HL-60/S4 treated with retinoic acid at 250 ng/mL for 4 days and 3 days (cell line): ENCODE results near the gene ELK4.

Experiments used
- in situ Hi-C: fragments of 300-500 bp; cut with MboI; formaldehyde crosslinking; loops from 2 replicates; pipeline ENCODE4 v1.7.0; 2022; ENCODE audit warnings: low sequenced_read_pairs

The ELK4 gene

DNA sequence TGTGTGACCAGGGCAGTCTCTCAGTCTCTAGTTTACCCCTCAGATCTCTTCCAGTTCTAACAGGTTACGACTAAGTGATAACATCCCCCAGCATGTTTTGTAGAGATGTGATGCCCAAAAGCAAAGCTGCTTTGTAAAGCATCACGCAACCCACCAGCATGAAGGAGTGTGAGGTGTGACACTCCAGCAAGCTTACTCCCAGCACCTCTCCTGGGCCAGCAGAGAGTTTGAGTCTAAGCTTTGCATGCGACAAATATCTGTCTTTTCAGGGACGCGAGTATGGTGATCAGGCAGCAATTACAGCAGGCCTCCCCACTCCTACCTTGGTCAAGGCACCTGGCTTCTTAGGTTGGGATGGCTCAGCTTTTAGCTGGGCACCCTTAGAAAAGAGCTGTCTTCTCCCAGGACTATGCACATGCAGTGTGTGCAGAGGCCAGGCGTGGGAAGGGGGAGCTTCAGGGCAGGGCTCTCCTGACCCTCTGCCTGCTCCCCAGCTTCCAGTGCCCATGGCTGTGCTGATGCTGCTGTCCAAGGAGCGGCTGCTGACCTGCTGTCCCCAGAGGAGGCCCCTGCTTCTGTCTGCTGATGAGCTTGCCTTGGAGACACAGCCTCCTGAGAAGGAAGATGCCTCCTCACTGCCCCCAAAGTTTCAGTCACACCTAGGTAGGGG is 48.2 kb downstream of the ELK4 start:
- in situ Hi-C loops: no loop called here

DNA sequence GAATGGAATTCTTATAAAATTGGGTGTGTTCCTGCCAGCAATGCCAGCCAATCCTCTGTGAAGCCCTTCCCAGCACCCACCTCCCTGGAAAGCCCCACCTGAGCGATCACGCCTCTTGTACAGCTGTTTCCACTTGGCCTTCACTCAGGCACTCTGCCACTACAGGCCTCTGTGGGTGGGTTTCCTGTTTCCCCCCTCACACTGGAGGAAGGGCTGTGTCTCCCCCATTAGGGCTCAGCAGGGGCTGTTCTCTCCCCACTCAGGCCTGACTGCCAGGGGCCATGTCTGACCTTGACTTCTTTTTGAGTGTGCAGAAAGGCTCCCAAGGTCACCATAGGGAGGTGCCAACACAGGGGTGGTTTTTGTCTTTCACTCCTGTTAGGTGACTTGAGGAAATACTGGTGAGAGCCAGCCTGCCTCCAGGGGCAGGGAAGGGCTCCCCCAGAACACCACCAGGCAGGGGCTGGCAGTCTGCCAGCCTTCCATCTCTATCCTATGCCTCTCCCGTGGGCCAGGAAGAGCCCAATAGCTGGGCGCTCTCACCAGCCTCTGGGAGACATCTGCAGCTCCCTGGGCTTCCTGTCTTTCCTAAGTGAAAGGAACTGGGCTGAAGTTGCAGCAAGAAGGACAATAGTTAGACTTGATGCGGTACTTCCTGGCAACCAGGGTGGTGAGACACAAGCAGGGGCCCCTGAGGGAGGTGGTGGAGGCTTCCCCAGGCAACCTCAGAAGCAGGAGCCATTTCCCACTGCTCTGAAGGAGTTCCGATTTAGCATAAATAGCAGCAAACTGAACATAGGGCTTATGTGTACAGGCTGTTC is 49.1 kb downstream of the ELK4 start:
- in situ Hi-C loops: no loop called here

DNA sequence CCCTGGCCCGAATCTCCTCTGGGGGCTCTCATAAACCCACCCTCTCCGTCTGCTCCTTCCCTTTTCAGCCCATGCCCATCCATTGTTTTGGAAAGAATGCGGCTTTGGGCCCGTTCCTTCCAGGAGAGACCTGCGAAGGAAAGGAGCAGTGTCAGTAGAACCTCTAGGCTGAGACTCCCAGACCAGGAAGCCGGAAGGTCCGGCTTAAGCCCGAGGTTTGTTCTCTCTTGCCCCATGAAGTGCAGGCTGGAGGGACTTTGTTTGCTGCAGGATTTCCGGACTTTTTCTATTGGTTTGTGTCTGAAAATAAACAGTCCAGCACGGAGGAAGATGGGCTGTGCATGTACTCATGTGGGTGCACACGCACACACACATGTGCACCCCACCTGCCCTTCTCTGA is 49.8 kb downstream of the ELK4 start:
- in situ Hi-C loops: no loop called here

DNA sequence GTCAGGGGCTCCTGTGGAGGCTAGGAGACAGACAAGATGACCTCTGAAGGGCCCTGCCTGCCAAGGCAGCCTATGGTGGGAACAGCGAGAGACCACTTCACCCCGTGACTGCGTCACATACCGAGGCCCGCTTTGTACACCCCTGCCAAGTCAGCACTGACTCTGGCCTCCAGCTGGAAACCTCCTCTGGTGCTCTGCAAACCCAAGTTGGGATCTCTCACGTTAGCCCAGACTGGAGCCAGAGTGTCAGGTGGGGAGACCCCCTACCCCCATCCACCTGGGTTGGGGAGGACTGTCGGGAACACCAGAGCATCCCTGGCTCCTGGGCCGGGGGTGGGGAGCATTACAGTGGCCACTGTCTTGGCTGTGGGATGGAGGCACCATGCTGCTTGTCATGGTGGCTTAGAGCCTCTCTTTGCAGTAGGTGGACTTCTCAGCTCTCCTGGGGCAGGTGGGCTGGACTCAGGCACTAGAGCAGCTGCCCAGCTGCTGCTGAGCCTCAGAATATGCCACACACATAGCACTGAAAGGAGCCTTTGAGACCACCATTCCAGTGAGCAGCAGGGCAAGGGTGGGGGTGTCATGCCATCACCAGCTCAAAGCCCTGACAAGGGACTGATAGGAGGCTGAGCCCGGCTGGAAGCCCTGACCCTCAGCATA is 50.4 kb downstream of the ELK4 start:
- in situ Hi-C loops: no loop called here

DNA sequence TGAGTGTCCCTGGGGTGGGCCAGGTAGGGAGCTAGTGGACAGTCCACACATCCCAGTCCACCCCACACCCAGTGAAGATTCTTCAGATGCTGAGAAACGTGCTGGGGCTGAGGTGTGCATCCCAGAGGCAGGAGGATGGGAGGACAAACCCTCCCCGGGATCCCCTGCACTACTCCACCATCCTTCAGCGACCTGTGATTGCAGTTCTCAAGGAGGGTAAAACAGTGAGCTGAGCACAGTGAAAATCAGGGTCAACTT is 51.0 kb downstream of the ELK4 start:
- in situ Hi-C loops: no loop called here

DNA sequence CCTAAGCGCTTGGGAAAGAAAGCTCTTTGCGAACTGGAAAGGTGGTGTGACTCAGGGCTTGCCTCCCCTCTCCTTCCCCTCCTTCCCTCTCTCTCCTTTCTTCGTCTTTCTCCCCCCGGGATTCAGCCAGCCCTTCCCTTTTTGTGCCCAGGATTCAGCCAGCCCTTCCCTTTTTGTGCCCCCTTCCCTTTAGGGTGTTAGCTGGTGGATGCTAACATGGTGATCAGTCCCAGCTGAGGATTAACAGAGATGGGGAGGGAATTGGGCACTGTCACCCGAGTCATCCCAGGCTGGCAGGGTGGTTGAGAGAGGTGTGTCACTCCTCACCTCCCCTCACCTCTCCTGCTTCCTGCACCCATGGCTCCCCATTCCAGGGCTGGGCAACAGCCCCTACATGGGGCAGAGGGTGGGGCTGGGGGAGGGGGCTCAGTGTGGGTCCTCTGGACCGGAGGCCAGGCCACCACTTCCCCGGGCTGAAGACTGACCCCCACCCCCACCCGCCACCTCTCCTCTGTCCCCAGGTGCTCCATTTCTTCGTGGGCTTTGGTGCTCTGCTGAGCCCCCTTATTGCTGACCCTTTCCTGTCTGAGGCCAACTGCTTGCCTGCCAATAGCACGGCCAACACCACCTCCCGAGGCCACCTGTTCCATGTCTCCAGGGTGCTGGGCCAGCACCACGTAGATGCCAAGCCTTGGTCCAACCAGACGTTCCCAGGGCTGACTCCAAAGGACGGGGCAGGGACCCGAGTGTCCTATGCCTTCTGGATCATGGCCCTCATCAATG is 51.5 kb downstream of the ELK4 start:
- in situ Hi-C loops: no loop called here

DNA sequence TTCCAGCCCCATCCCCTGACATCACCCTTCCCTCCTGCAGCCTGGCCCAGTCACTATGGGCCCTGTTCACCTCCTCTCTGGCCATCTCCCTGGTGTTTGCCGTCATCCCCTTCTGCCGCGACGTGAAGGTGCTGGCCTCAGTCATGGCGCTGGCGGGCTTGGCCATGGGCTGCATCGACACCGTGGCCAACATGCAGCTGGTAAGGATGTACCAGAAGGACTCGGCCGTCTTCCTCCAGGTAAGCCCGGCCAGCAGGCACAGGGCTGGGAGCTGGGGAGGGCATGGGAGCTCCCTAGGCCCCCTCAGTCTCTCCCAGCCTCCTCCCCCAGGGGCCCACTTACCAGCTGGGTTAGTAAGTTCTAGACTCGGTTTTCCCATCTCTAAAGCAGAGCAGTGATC is 52.1 kb downstream of the ELK4 start:
- in situ Hi-C loops: no loop called here

DNA sequence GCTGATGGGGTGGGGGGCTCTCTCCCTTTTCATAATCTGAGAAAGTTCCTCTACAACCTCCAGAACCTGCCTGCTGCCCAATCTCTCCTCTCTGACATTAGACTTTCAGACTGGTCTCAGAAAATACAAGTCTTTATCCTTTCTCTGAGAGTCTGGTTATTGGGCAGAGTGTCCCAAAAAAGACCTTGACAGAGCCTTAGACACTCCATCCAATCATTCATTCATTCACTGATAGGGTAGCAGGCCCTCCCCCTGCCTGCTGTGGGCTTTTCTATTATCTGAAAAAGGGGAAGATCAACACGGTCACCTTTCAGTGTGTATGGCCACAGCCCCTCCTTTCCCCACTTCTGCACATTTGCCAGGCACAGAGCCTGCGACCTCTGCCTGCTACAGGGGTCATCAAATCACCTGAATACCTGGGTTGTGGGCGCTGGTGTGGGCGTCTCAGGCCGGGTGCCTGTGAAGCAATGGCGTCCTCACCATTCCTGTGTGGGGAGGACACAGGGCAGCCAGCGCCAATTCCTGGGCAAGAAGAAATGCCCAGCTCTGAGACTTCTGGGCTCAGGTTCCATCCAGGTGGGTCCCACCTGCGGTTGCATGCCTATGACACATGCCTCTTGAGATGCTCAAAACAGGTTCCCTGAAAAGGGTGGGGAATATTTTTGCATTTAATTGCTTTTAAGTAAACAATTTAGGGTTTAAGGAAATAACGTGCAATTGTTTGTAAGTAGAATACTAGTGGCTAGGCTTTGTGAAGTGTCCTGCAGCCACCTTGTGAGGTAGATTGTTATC is 52.8 kb downstream of the ELK4 start:
- in situ Hi-C loops: no loop called here

DNA sequence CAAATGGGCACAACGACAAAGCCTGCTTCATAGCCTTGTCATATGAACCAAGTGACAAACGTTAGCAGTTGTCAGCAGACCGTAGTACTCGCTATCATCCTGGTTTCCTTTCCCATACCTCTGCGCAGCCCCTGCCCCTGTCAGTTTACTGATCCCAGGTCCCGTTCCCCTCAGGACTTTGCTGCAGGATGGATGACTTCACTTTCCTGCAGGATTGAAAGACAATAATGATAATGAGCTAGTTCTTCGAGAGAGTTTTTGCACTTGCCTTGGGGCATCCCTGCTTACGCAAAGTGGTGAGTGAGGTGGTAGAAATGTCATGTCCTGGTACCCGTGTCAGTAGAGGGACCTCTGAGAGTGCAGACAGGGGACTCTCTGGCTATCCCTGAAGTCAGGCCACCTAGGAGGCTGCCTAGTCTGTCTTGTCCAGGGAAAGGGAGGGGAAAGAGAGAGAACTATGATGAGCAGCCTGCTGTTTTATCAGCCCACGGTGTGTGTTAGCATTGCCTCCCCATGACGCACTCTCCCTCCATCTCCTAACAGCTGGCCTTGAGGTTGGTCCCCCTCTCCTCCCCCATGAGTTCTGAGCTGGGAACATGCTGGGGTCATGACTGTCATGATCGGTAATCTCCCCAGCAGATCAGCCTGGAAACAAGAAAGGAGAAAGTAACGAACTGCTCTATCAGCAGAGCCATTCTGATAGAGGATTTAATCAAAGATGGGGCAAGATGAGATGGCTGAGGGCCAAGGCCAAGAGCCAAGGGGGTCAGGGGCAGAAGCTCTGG is 53.7 kb downstream of the ELK4 start:
- in situ Hi-C loops: no loop called here

DNA sequence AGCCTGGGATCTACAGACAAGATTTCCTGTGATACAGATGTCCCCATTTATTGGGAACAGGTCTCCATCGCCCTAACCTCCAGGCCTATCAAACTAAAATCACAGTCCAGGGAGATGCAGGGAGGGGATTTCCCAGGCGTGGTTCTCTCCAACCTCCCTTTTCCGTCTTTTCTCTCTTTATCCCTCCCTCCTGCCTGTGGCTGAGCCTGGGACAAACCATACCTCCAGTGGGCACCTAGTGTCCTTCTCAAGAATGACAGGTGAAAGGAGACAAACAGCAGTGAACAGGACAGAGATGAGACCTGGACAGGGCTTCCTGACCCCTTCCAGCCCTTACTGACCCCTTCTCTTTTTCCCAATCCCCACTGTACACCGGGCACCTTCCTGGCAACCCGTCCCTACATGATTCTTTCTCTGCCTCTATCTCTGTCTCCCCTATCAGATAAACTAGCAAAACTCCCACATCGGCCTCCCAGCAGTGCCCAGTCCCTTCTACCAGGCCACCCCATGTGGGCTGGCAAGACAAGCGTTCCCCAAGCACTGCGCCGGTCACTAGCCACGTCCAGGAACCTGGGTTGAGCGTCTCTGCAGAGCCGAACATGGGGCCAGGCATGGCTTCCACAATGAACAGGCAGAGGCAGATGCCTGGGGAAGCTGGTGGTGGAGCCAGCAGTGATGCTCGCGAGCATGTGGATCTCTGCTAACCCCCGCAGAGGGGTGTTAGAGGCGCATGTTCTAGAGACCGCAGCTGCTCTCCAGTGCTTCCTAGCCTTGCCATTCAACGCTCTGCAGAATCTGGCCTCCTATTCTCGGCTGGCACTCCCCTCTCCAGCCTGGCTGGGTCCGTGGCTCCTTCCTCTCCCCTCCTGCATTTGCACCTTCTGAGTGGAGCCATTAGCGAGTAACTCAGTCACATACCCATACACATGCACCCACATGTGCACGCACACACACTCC is 54.7 kb downstream of the ELK4 start:
- in situ Hi-C loops: no loop called here

DNA sequence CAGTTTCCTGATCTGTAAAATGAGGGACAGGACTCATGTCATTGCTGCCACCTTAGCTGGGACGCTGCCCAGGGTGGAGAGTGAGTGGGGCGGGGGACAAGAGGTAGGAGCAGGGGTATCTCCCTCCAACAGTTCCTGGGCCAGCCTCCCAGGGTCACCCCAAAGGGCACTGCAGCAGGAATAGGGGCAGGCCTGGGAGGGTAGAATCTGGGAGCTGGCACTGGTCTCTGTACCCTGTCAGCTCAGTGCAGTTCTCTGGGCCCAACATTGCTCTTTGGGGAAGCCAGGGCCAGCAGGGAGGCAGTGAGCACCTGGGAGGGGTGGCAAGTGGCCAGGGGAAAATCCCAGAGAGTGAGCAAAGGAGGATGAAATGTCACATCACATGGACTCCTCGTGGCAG is 55.8 kb downstream of the ELK4 start:
- in situ Hi-C loops: no loop called here

DNA sequence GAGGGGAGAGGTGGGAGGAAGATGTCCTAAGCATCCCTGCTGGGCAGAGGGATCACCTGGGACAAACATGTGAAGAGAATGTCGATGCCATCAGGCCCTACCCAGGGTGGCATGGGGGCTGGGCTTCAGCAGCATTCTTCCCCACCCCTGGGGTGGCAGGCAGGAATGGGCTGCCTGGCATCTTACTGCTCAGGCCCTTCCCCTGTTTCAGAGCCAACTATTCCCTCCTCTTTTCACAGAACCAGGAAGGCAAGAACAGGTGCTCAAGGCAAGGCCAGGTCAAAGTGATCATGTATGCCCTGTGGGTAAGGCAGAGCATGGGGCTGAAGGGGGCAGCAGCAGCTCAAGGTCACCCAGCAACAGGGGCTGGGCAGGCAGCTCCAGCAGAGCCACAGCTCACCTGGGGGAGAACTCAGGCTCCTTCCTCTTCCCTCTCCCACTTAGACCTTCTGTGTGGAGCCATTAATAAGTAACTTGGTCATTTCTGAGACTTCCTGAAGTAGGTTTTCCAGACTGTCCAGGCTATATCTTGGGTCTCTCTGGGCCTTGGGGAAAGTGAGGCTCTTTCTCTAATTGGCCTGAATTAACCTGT is 56.4 kb downstream of the ELK4 start:
- in situ Hi-C loops: no loop called here

DNA sequence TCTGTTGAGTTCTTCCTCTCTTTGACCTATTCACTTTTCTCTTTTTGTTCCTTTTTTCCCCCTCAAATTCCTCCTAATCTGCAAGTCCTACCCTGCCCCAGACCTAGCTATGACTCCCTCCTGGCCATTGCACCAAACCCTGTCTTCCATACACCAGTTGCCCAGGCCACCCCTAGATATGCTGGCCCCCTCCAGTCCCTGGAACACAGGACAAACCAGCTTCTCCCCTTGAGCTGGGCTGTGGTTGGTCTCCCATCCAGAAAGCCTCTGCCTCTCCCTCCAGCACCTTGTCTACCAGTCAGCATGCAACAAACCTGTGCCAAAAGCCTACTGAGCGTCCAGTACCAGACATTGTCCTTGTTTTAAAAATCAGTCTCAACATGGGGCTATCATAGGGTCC is 59.4 kb downstream of the ELK4 start:
- in situ Hi-C loops: no loop called here

DNA sequence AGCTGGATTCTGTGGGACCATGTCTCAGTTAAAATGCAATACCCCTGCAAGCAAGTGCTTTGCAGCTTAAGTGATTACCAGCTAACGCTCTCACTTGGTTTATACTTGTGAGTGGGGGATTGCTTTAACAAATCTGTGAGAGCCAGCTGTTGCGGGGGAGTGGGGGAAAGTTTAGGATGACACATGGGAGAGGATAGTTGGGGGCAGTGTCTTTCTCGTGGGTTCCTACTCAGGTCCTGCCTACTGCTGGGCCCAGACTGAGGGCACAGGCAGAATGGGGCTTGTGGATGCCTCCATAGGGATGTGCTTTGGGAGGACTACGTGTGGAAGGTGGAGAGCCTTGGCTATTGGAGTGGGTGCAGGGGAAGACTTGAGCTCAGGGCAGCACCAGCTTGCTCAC is 60.1 kb downstream of the ELK4 start:
- in situ Hi-C loops: no loop called here

DNA sequence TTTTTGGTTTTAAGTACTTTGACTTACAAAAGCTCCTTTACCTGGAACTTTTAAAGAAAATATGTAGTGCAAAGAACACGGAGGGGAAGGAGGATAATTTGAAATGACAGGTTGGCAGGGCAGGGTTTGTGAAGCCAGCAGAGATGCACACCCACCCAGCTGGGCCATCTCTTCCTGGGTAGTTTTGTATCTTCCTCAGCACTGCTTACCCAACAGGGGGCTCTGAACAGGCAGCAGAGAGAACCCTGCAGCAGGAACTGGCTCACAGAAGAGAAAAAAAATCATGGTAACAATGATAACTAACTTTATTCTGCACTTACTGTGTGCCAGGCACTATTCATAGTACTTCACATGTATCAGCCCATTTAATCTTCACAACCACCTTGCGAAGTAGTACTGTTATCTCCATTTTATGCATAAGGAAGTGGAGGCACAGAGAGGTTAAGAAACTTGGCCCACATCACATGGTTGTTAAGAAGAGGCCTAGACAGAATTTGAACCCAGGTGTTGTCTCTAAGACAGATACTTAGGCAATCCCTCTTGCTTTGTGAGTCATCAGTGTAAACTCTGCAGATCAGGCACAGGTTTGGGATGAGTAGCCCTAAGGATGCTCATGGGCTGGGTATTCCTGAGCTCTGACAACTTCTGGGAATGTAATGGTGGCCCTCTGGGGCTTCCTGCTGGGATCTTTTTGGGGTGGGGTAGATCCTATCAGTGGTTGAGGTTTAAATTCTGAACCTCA is 60.8 kb downstream of the ELK4 start:
- in situ Hi-C loops: no loop called here

DNA sequence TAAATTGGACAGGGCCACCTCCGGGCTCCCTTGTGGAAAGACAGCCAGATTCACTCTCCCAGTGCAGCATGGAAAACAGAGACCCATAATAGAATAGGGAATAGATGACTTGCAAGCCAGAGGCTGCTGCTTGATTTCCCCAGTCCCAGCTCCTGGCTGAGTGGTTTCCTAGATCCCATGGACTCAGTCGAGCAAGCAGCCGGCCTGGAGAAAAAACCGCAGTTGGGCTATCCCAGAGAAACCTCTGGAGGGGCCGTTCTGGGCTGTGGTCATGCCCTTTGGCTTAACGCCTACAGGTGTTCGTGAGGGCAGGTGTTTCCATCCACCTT is 61.7 kb downstream of the ELK4 start:
- in situ Hi-C loops: no loop called here

DNA sequence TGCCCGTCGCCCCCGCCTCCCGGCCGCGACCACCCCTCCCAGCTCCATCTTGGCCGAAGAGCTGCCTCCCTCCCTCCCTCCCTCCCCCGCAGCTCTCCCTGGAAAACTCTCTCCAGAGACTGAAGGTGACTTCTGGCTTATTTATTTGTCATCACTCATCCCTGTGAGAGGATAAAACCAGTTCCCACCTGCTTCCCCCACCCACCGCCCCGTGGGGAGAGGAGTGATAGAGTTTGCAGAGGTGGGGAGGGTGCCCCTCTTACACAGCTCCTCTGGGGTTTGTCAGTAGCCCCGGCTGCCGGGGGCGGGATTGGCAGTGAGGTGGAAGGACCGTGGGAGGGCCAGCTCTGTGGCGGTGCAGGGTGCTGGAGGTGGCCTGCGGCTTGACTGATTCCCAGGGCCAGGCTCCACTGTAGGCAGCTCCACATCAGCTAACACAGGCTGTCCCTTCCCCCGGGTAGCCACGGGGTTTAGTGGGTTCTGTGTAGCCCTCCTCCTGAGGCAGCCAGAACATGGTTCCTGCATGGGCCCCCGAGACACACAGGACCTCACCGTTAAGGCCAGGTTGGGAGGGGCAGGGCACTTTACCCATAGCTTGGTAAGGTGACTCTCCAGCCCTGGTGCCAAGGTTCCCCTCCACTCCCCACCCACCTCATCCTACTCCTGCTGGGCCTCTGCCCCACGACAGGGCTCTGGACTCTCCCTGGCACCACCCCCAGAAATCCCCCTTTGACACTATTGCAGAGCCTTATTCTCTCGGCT is 62.2 kb downstream of the ELK4 start:
- in situ Hi-C loops: no loop called here
